GM12873 (cell line): ENCODE measurements around the gene CARD6.

Experiments used
- CTCF ChIP-seq: IDR thresholded peaks from 2 replicates; pipeline ENCODE4 v1.5.1; 2012; ENCODE audit warnings: low read depth, mild to moderate bottlenecking, moderate library complexity, low read length, control low read depth; ENCODE audit not compliant: insufficient read depth; ENCODE audit errors: missing control alignments

The CARD6 gene

DNA sequence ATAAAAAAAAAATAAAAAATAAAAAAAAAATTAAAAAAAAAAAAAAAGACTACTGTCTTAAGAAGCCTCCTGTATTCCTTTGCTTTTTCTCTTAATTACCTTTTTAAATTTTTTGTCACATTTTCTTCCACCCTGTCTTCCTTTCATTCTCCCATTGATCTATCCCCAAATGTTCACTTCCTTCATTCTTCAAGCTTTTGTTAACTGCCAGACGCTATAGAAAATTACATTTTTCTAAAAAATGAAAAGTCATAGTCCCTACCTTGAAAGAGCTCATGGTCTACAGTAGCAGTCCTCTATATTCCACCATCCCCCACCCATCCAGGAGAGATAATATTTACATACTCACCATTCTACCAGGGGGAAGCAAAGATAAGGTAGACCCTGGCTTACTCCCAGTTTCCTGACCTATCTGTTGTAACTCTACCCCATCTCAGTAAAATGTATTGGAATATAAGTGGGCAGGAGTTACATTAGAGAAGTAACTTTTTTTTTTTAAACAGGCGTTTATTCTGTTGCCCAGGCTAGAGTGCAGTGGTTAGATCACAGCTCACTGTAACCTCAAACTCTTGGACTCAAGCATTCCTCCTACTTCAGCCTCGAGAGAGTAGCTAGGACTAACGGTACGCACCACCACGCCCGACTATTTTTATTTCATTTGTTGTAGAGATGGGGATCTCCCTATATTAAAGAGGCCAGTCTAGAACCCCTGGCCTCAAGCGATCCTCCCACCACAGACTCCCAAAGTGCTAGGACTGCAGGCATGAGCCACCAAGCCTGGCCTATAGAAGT is 39.2 kb upstream of the CARD6 start:
- TF ChIP-seq CTCF = no peak

GRCh38 chr5:40812125-40812524 is 29.0 kb upstream of the CARD6 start:
- TF ChIP-seq CTCF = no peak

DNA sequence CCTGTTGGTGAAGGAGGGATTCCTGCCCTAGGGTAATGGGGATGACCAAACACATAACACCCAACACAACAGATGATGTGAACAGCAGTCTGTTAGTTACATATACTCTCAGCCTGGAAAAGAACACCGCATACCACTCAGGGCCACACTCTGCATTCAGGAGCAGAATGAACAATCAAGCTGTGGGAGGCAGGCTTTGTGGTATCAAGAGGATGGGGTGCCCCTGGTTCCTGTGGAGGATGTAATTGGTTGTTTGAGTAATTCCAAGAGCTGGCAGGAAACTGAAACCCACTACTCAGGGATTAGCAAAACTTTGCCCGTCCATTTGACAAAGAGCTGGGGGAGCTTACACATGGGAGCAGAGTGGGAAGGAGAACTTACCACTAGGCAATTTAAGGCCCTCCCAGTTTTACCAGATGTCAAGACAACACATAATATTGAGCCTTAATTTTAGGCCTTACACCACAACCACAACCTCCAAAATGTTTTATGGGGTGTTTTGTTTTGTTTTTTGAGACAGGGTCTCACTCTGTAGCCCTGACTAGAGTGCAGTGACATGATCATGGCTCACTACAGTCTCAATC is 27.4 kb upstream of the CARD6 start:
- no peak for TF ChIP-seq CTCF

GRCh38 chr5:40823459-40823858 is 17.7 kb upstream of the CARD6 start:
- no peak for TF ChIP-seq CTCF

- no peak for TF ChIP-seq CTCF
Observed at GRCh38 chr5:40826489-40827187, 14.5 kb upstream of the CARD6 start.

DNA sequence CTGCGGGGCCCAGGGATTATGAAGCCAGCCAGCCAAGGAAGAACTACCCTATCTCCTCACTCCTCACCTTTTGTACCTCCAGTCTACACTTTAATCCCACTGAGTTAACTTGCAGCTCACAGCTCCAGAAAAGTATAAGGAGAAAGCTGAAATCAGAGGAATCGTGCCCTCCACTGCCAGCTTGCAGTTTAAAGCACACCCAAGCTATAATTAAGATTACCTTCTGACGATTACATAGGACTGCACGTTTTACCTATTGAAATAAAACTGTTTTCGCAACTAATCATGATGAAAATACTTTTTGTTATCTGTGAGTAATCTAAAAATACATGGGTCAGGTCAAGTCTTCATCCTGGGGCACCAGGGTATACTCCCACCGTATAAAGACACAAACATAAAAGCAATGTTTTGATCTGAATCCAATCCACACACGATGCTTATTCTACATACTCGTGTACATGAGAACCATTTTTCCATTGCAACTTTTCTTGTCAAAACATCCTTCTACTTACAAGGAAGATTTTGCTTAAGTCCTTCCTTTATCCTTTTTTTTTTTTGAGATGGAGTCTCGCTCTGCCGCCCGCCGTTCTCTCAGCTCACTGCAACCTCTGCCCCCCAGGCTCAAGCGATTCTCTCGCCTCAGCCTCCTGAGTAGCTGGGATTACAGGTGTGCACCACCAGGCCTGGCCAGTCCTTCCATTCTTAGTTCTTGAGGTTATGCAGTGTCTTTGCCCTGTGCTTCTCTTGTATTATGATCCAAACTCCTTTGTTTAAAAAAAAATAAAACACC is 13.8 kb upstream of the CARD6 start:
- no peak for TF ChIP-seq CTCF
